ENCODE results near the gene EYA2. TPM values are rescaled to one million over a fixed set of nuclear protein-coding genes. Genes with fewer than 3 reads are reported as not detected.
A peak's percentile ranks its signal among the peaks of the same experiment; 100 is the strongest.
"Not testable (repeated sequence)": the region's sequence is repeated elsewhere in the genome, so short reads cannot be mapped to it uniquely, and the experiment has no call there.

The EYA2 gene
- total RNA-seq, 2 donors from 2014 or later = 30.0 to 31.0 TPM

- no peak for DNase-seq (ENCODE audit: low spot score)
- Histone ChIP-seq H3K9me3 (no peaks in the 10 kb centered on the region), H3K27me3 (replicated peaks; ENCODE audit: insufficient read depth) (no peaks in the 10 kb centered on the region), H3K36me3 (no peaks in the 10 kb centered on the region), H3K27ac (no peak overlapping the region), H3K4me1 (replicated peaks) (peaks cover 18% of the 10 kb centered on the region), H3K4me3 (no peak overlapping the region)
- WGBS = 78% methylated on average over 11 of the region's 11 CpGs
- intact Hi-C loops (cut with DNase I) = no loop called here
- no peak for TF ChIP-seq CTCF (IDR thresholded peaks at IDR 0.05)
- TF ChIP-seq POLR2AphosphoS5 (IDR thresholded peaks at IDR 0.05) = no peak
- TF ChIP-seq POLR2A (IDR thresholded peaks at IDR 0.05) = no peak
Observed at GRCh38 chr20:46960536-46960935, 65.9 kb downstream of the EYA2 start.

GRCh38 chr20:46961968-46962367 is 67.3 kb downstream of the EYA2 start:
- peaks cover 18% of the 10 kb centered on the region for H3K4me1 ChIP-seq (replicated peaks)
- DNase-seq (ENCODE audit: low spot score); intact Hi-C loops (cut with DNase I); H3K9me3 ChIP-seq; H3K27me3 ChIP-seq (replicated peaks; ENCODE audit: insufficient read depth); H3K4me3 ChIP-seq; H3K27ac ChIP-seq; H3K36me3 ChIP-seq: not testable (repeated sequence)
- 97% methylated on average over 4 of the region's 4 CpGs for WGBS

- no peak for DNase-seq (ENCODE audit: low spot score)
- intact Hi-C loops (cut with DNase I) = no loop called here
- 79% methylated on average over 11 of the region's 11 CpGs for WGBS
- H3K27me3 ChIP-seq (replicated peaks; ENCODE audit: insufficient read depth) = no peaks in the 10 kb centered on the region
- H3K4me3 ChIP-seq = no peak overlapping the region
- H3K36me3 ChIP-seq = no peaks in the 10 kb centered on the region
- H3K9me3 ChIP-seq = no peaks in the 10 kb centered on the region
- no peak for TF ChIP-seq POLR2A (IDR thresholded peaks at IDR 0.05)
- peaks cover 18% of the 10 kb centered on the region for H3K4me1 ChIP-seq (replicated peaks)
- H3K27ac ChIP-seq = peak overlapping the region; percentile 45 to 59
Observed at GRCh38 chr20:46962452-46963195, 68.0 kb downstream of the EYA2 start.

GRCh38 chr20:46963196-46963529 is 68.5 kb downstream of the EYA2 start:
- H3K27ac ChIP-seq = peak overlapping the region; percentile 45 to 59
- H3K4me3 ChIP-seq = no peak overlapping the region
- intact Hi-C loops (cut with DNase I) = no loop called here
- no peaks in the 10 kb centered on the region for H3K36me3 ChIP-seq
- H3K4me1 ChIP-seq (replicated peaks) = peaks cover 18% of the 10 kb centered on the region
- H3K9me3 ChIP-seq = no peaks in the 10 kb centered on the region
- 20% methylated on average over 3 of the region's 3 CpGs for WGBS
- no peak for TF ChIP-seq POLR2AphosphoS5 (IDR thresholded peaks at IDR 0.05)
- no peak for TF ChIP-seq POLR2A (IDR thresholded peaks at IDR 0.05)
- no peak for TF ChIP-seq CTCF (IDR thresholded peaks at IDR 0.05)
- DNase-seq (ENCODE audit: low spot score) = peak; percentile 51
- no peaks in the 10 kb centered on the region for H3K27me3 ChIP-seq (replicated peaks; ENCODE audit: insufficient read depth)

GRCh38 chr20:46963758-46964617 is 69.3 kb downstream of the EYA2 start:
- peak; percentile 57 for DNase-seq (ENCODE audit: low spot score)

More at GRCh38 chr20:46963758-46964617, 69.3 kb downstream of the EYA2 start:
- TF ChIP-seq POLR2AphosphoS5 (IDR thresholded peaks at IDR 0.05) (peak; percentile 70), CTCF (IDR thresholded peaks at IDR 0.05) (no peak)
- Histone ChIP-seq H3K36me3 (no peaks in the 10 kb centered on the region), H3K9me3 (no peaks in the 10 kb centered on the region), H3K27ac (peak overlapping the region; percentile 45 to 59), H3K27me3 (replicated peaks; ENCODE audit: insufficient read depth) (no peaks in the 10 kb centered on the region), H3K4me1 (replicated peaks) (peaks cover 18% of the 10 kb centered on the region), H3K4me3 (no peak overlapping the region)
- WGBS = 36% methylated on average over 13 of the region's 13 CpGs
- intact Hi-C loops (cut with DNase I) = no loop called here

Measured in prostate gland (tissue), 2 donors.